Heart left ventricle (tissue), 13 donors: ENCODE data around the gene HTRA1.

Experiments
- CTCF ChIP-seq, 12 donors: fragments of 200-600 bp; sonication (generic) in 4 of 12; IDR thresholded peaks; one replicate each; pipeline versions ENCODE4 v1.5.0 to v1.8.0; 2018 to 2022; ENCODE audit warnings: antibody characterized with exemption in 12 of 12, mild to moderate bottlenecking in 5 of 12
- POLR2A ChIP-seq, 2 donors: fragments of 450-650 bp; IDR thresholded peaks; one replicate each; pipeline ENCODE4 v1.6.1; 2017; ENCODE audit warnings: antibody characterized with exemption in 2 of 2, mild to moderate bottlenecking in 2 of 2, moderate library complexity in 2 of 2
- donor health status: ischemic (EF 13 %, LVEDD 7.1; RV severe dilation, severe dysfunction).
- donor health status: DM: no; HTN: yes; CAD: no.
- donor health status: DM: no; HTN: no; CAD: no.
- donor health status: ischemic (EF 25% LVEDD 6.9; RV normal size, moderate dysfunction).
- donor health status: ischemic (EF 25% LVEDD 5.7; RV mildly dilated, moderate dysfunction).
- donor health status: ischemic (EF 35%, LVEDD 5.7; RV mildly dilated, moderate dysfunction).
- donor health status: nonischemic (EF 11% LVEDD 7.7; RV severe dilation, severe dysfunction).
- donor health status: DM: yes; HTN: yes; CAD: no.
- donor health status: PGD.
- donor health status: ischemic (EF 29% LVEDD 5.4; RV normal size, mild dysfunction).
- donor health status: nonischemic (EF 23%, LVEDD 6.1; RV moderate dilation, normal function).

DNA sequence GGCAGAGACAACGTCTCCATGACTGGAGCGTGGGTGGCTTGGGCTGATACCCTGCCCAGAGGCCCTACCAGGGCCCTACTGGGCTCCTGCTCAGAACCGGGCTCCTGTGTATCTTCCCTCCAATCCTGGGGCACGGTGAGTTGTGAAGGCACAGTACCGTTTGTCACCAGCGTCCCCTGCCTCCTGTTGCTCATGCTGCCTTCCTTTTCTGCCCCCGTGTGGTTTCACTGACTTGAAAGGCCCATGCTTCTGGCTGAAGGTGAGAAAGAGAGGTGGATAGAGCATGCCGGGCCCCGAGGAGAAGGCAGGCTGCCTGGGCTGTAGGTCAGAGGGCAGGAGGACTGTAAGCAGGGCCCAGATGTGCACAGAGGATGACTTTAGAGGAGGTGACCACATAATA lies 90.1 kb downstream of the HTRA1 start:
- TF ChIP-seq CTCF (IDR thresholded peaks at IDR 0.05) = peak in 9 of 12 donors; percentile 6 to 45 (median 26)
- TF ChIP-seq POLR2A (IDR thresholded peaks at IDR 0.05) = no peak
